H1 (cell line): ENCODE results near the gene S100A4.

Experiments
- CBX5 ChIP-seq: fragments of 300-800, 300-1000 bp; sonication (generic); IDR thresholded peaks from 2 replicates; pipeline ENCODE4 v1.7.1; 2016; ENCODE audit warnings: antibody characterized with exemption, low read length, low read depth
- CHD2 ChIP-seq: IDR thresholded peaks from 2 replicates; pipeline ENCODE4 v1.6.1; 2012; ENCODE audit warnings: low read length, improper control_type of control experiment
- EP300 ChIP-seq, 2 experiments: IDR thresholded peaks; 1 replicate in 1 of 2; 2 replicates in 1 of 2; pipeline ENCODE4 v1.6.1; 2011 to 2012; ENCODE audit warnings: low read depth in 2 of 2, low read length in 2 of 2, mild to moderate bottlenecking in 2 of 2, borderline replicate concordance in 1 of 2, inconsistent platforms in 1 of 2, moderate library complexity in 1 of 2
- HDAC2 ChIP-seq, 2 experiments: fragments of 300-600 bp in 1 of 2; sonication (generic) in 1 of 2; IDR thresholded peaks; 2 replicates each; pipeline ENCODE4 v1.6.1; 2011 to 2012; ENCODE audit warnings: low read depth in 2 of 2, low read length in 2 of 2, mild to moderate bottlenecking in 2 of 2, moderate library complexity in 2 of 2, borderline replicate concordance in 1 of 2, inconsistent platforms in 1 of 2
- PHF8 ChIP-seq: fragments of 200-600 bp; sonication (generic); conservative IDR thresholded peaks from 2 replicates; pipeline ENCODE4 v1.7.1; 2012; ENCODE audit warnings: low read depth, mild to moderate bottlenecking, inconsistent platforms, low read length, moderate library complexity
- POLR2A ChIP-seq, 2 experiments: IDR thresholded peaks; 1 replicate in 1 of 2; 2 replicates in 1 of 2; pipeline ENCODE4 v1.6.1; 2011; ENCODE audit warnings: low read depth in 2 of 2, low read length in 2 of 2, mild to moderate bottlenecking in 2 of 2; ENCODE audit errors: control extremely low read depth in 1 of 2
- POLR2AphosphoS5 ChIP-seq: IDR thresholded peaks from 2 replicates; pipeline ENCODE4 v1.6.1; 2011; ENCODE audit warnings: low read depth, low read length
- RAD21 ChIP-seq, 2 experiments: IDR thresholded peaks in 1 of 2; conservative IDR thresholded peaks in 1 of 2; 2 replicates each; pipeline ENCODE4 v1.6.1; 2011; ENCODE audit warnings: low read depth in 2 of 2, low read length in 2 of 2, improper control_type of control experiment in 1 of 2, inconsistent platforms in 1 of 2, mild to moderate bottlenecking in 1 of 2, moderate library complexity in 1 of 2
- RFX5 ChIP-seq: IDR thresholded peaks from 2 replicates; pipeline ENCODE4 v1.6.1; 2011; ENCODE audit warnings: low read depth, low read length, improper control_type of control experiment, borderline replicate concordance
- ZNF274 ChIP-seq: IDR thresholded peaks from 2 replicates; pipeline ENCODE4 v1.7.0; 2012; ENCODE audit warnings: low read length, borderline replicate concordance; ENCODE audit errors: extremely low read depth
- TF ChIP-seq, protein P1 (sequence below), 3 experiments: IDR thresholded peaks; 1 replicate in 2 of 3; 2 replicates in 1 of 3; pipeline versions ENCODE4 v1.5.1 to v1.6.1; 2011; ENCODE audit warnings: low read length in 3 of 3, mild to moderate bottlenecking in 3 of 3, inconsistent platforms in 2 of 3, low read depth in 1 of 3, moderate library complexity in 1 of 3; ENCODE audit not compliant: insufficient read depth in 1 of 3; ENCODE audit errors: control extremely low read depth in 1 of 3
- TF ChIP-seq, protein P2 (sequence below): IDR thresholded peaks from 2 replicates; pipeline ENCODE4 v1.6.1; 2011; ENCODE audit warnings: low read depth, mild to moderate bottlenecking, low read length; ENCODE audit not compliant: insufficient read depth

DNA sequence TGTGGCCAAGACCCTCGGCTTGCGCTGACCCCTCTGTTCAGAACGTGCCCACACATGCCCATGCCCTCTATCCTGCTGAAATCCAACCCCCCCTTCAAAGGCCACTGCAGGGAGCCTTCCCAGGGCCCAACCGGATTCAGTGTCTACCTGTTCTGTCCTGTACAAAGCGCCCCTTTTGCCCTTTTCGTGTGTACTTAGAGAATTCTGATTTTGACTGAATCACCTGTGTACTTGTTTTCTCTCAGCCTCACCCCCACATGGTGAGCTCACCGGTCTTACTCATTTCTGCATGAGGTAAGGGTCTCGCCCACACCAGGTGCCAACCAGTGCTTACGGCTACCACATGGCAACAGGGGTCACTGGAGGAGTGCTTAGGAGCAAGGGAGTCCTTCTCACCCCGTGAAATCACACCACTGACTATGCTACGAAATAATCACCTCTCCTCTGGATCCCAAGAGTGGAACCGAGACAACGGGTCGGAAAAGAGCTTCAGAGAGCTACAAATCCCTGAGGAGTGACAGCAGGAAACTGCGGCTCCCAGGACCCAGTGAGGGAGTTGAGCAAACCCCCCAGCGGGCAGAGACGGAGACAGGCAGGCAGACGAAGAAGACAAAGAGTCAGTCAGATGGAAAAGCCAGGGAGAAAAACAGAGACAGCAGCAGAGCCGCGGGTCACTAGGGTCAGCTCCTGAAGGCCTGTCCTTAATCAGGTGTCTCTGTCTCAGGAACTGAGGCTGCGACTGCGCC is 22.2 kb upstream of the S100A4 start:
- TF ChIP-seq, protein P1, sequence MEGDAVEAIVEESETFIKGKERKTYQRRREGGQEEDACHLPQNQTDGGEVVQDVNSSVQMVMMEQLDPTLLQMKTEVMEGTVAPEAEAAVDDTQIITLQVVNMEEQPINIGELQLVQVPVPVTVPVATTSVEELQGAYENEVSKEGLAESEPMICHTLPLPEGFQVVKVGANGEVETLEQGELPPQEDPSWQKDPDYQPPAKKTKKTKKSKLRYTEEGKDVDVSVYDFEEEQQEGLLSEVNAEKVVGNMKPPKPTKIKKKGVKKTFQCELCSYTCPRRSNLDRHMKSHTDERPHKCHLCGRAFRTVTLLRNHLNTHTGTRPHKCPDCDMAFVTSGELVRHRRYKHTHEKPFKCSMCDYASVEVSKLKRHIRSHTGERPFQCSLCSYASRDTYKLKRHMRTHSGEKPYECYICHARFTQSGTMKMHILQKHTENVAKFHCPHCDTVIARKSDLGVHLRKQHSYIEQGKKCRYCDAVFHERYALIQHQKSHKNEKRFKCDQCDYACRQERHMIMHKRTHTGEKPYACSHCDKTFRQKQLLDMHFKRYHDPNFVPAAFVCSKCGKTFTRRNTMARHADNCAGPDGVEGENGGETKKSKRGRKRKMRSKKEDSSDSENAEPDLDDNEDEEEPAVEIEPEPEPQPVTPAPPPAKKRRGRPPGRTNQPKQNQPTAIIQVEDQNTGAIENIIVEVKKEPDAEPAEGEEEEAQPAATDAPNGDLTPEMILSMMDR (IDR thresholded peaks at IDR 0.05; ENCODE audit: control extremely low read depth in 1 of 3, insufficient read depth in 1 of 3, low read depth in 1 of 3, low read length in 3 of 3), result no peak
- TF ChIP-seq CHD2, result no peak
- TF ChIP-seq ZNF274, result no peak
- TF ChIP-seq POLR2A (IDR thresholded peaks at IDR 0.05; ENCODE audit: control extremely low read depth in 1 of 2, low read depth in 2 of 2, low read length in 2 of 2), result no peak
- no peak for TF ChIP-seq RAD21 (IDR thresholded peaks at IDR 0.05 in 1 of 2, conservative IDR thresholded peaks at IDR 0.05 in 1 of 2; ENCODE audit: low read depth in 2 of 2, low read length in 2 of 2)
- TF ChIP-seq, protein P2, sequence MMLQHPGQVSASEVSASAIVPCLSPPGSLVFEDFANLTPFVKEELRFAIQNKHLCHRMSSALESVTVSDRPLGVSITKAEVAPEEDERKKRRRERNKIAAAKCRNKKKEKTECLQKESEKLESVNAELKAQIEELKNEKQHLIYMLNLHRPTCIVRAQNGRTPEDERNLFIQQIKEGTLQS, result no peak
- TF ChIP-seq EP300 (IDR thresholded peaks at IDR 0.05; ENCODE audit: borderline replicate concordance in 1 of 2, low read depth in 2 of 2, low read length in 2 of 2), result no peak
- no peak for TF ChIP-seq POLR2AphosphoS5
- TF ChIP-seq CBX5, result no peak
- TF ChIP-seq RFX5, result no peak
- no peak for TF ChIP-seq HDAC2 (IDR thresholded peaks at IDR 0.05; ENCODE audit: borderline replicate concordance in 1 of 2, low read depth in 2 of 2, low read length in 2 of 2)
- TF ChIP-seq PHF8, result no peak
